ENCODE results near the gene MCC.

The MCC gene

GRCh38 chr5:113166261-113166660 lies 322.0 kb downstream of the MCC start:
- DNase-seq = no peak

GRCh38 chr5:113164021-113164420 lies 324.2 kb downstream of the MCC start:
- DNase-seq = no peak

GRCh38 chr5:113163328-113163727 lies 324.9 kb downstream of the MCC start:
- DNase-seq = no peak

- DNase-seq = no peak
Measured at GRCh38 chr5:113162770-113163169, 325.5 kb downstream of the MCC start.

GRCh38 chr5:113162208-113162607 lies 326.0 kb downstream of the MCC start:
- no peak for DNase-seq

- no peak for DNase-seq
Measured at GRCh38 chr5:113161806-113162205, 326.4 kb downstream of the MCC start.

GRCh38 chr5:113157886-113158285 lies 330.4 kb downstream of the MCC start:
- no peak for DNase-seq

- no peak for DNase-seq
Measured at GRCh38 chr5:113156271-113156877, 331.9 kb downstream of the MCC start.

- DNase-seq = no peak
Measured at GRCh38 chr5:113153512-113154097, 334.6 kb downstream of the MCC start.

- DNase-seq = no peak
Measured at GRCh38 chr5:113152380-113152740, 335.9 kb downstream of the MCC start.

GRCh38 chr5:113151641-113152379 lies 336.4 kb downstream of the MCC start:
- no peak for DNase-seq

- no peak for DNase-seq
Measured at GRCh38 chr5:113150821-113151220, 337.4 kb downstream of the MCC start.

- no peak for DNase-seq
Measured at GRCh38 chr5:113150221-113150620, 338.0 kb downstream of the MCC start.

GRCh38 chr5:113147537-113147936 lies 340.7 kb downstream of the MCC start:
- DNase-seq = no peak

GRCh38 chr5:113147101-113147508 lies 341.1 kb downstream of the MCC start:
- no peak for DNase-seq

- DNase-seq = no peak
Measured at GRCh38 chr5:113145757-113146387, 342.4 kb downstream of the MCC start.

- no peak for DNase-seq
Measured at GRCh38 chr5:113142186-113142585, 346.1 kb downstream of the MCC start.

GRCh38 chr5:113140837-113141671 lies 347.2 kb downstream of the MCC start:
- no peak for DNase-seq

GRCh38 chr5:113133211-113133975 lies 354.9 kb downstream of the MCC start:
- DNase-seq = no peak

GRCh38 chr5:113132564-113132963 lies 355.7 kb downstream of the MCC start:
- no peak for DNase-seq

- DNase-seq = no peak
Measured at GRCh38 chr5:113128641-113129330, 359.5 kb downstream of the MCC start.

GRCh38 chr5:113128082-113128481 lies 360.2 kb downstream of the MCC start:
- DNase-seq = no peak

Data from CD4-positive, alpha-beta T cell treated with Interleukin-17A for 1 hour (primary cell).